Kidney epithelial cell (primary cell): ENCODE measurements around the gene MCOLN2. TPM values are rescaled to one million over a fixed set of nuclear protein-coding genes. Genes with fewer than 3 reads are reported as not detected.

Experiments
- DNase-seq: peaks from one replicate; pipeline ENCODE4 v3.0.0-alpha.2; 2010; ENCODE audit warnings: low read depth
- H3K27me3 ChIP-seq: 2 replicates; pipeline ENCODE4 v1.6.0; 2011; ENCODE audit warnings: low read length; ENCODE audit not compliant: control insufficient read depth, insufficient read depth
- H3K36me3 ChIP-seq: 2 replicates; pipeline ENCODE4 v1.5.1; 2011; ENCODE audit warnings: low read length; ENCODE audit not compliant: control insufficient read depth, insufficient read depth
- H3K4me3 ChIP-seq: 2 replicates; pipeline ENCODE4 v1.5.1; 2011; ENCODE audit warnings: low read depth, mild to moderate bottlenecking, control low read depth, low read length
- total RNA-seq: library from RNA; depleted of rRNA; stranded (reverse); fragments of >200 nt; gene quantifications from 2 replicates; pipeline ENCODE4 v1.2.3, GENCODE V29; 2015
- TF ChIP-seq, protein P1 (sequence below): IDR thresholded peaks from 2 replicates; pipeline ENCODE4 v1.5.1; 2011; ENCODE audit warnings: mild to moderate bottlenecking, moderate library complexity, low read length, control low read depth, inconsistent platforms; ENCODE audit not compliant: insufficient read depth, poor library complexity, severe bottlenecking

The MCOLN2 gene
- total RNA-seq, 1 donor from 2014 or later, result 0.46 TPM

DNA sequence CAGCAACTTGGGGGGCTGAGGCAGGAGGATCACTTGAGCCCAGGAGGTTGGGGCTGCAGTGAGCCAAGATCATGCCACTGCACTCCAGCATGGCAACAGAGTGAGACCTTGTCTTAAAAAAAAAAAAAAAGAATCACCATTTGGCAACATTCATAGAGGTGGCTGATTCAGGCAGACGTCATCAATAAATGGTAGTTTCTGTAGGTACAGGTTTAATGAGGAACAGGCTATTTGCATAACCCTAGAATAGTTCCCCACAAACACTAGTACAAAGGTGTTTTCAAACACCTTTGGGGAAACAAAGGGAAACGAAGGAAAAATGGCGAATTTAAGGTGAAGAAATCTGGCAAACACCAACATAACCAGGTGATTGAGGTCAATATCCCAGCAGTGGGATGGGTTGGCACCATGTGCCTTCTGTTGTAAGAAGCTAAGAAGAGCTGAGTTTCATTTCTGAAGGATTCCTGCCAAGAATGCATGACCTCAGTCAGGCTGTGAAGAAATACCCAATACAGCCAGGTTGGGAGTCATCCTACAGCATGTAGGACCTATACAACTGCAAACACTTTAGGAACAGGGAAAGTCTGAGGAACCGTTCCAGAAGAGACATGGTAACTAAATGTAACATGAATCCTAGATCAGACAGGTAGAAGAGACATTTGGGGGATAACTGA is 109.5 kb downstream of the MCOLN2 start:
- no peaks in the 10 kb centered on the region for H3K36me3 ChIP-seq

DNA sequence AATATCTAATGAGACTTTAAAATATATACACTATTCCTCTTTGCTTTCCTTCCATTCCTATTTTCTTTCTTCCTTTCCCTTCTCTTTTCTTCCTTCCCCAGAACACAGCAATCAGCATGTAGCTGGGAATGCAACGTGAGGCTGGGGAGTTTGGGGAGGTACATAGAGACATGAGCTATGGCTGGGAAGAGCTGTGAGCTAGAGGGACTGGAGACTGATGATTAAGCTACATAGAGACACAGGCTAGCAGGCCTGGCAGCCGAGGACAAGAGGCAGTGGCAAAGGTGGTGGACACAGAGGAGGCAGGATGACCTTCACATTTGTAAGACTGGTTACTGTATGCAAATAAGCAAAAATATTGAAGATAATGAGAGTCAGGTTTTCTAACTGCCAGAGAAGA is 111.4 kb downstream of the MCOLN2 start:
- no peak for DNase-seq
- Histone ChIP-seq H3K27me3 (no peaks in the 10 kb centered on the region), H3K36me3 (no peaks in the 10 kb centered on the region), H3K4me3 (no peak overlapping the region)
- TF ChIP-seq, protein P1, sequence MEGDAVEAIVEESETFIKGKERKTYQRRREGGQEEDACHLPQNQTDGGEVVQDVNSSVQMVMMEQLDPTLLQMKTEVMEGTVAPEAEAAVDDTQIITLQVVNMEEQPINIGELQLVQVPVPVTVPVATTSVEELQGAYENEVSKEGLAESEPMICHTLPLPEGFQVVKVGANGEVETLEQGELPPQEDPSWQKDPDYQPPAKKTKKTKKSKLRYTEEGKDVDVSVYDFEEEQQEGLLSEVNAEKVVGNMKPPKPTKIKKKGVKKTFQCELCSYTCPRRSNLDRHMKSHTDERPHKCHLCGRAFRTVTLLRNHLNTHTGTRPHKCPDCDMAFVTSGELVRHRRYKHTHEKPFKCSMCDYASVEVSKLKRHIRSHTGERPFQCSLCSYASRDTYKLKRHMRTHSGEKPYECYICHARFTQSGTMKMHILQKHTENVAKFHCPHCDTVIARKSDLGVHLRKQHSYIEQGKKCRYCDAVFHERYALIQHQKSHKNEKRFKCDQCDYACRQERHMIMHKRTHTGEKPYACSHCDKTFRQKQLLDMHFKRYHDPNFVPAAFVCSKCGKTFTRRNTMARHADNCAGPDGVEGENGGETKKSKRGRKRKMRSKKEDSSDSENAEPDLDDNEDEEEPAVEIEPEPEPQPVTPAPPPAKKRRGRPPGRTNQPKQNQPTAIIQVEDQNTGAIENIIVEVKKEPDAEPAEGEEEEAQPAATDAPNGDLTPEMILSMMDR, result no peak

More for the DNA sequence above, 109.5 kb downstream of the MCOLN2 start:
- no peak overlapping the region for H3K4me3 ChIP-seq
- peaks cover 1% of the 10 kb centered on the region for H3K27me3 ChIP-seq
- DNase-seq, result no peak
- TF ChIP-seq, protein P1, result no peak

DNA sequence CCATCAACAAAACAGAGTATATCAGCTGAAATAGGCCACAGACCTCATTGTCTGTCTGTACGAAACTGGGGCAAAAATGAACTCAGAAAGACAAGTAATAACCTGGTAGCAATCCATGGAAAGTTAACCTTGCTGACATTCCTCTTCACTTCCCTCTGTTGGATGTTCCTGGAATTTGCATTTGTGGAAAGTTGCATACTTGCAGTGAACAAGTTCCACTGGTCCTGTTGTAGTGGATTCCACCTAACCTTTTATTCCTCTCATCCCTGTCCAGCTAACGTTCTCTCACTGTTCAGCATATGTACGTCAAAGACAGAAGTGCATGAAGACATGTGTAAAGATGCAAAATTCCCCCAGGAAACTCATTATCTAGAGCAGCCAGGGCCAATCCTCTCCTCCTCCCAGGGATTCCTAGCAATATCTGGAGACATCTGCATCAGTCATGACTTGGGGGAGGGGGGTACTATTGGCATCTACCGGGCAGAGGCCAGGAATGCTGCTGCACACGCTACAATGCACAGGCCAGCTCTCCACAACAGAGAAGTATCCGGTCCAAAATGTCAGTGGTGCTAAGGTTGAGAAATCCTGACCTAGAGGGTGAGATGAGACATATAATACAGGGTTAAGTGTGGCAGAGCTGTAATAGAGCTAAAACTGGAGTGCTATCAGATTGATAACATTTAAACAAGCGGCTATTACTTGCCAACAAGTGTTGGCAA is 112.1 kb downstream of the MCOLN2 start:
- no peaks in the 10 kb centered on the region for H3K27me3 ChIP-seq
- no peak overlapping the region for H3K4me3 ChIP-seq
- no peak for DNase-seq
- no peaks in the 10 kb centered on the region for H3K36me3 ChIP-seq
- TF ChIP-seq, protein P1, result peak; percentile 8

DNA sequence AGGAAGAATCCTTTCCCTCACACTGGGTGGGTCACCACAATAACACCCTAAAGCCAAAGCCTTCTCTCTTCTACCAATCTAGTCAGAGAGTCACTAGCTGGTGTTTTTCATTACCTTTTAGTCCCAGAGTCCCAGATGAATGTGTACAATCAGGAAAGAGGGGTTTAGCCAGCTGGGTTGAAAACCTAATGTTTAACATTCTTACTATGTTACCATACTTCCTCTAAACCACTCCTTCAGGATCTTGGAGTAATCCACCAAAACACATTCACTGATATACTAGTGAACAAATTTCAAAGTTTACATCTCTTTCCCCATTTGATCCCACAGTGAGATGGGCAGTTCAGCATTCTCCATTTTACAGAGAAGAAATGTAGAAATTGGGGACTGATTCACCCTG is 113.6 kb downstream of the MCOLN2 start:
- Histone ChIP-seq H3K36me3 (no peaks in the 10 kb centered on the region), H3K4me3 (no peak overlapping the region), H3K27me3 (no peaks in the 10 kb centered on the region)
- TF ChIP-seq, protein P1, result no peak
- no peak for DNase-seq

DNA sequence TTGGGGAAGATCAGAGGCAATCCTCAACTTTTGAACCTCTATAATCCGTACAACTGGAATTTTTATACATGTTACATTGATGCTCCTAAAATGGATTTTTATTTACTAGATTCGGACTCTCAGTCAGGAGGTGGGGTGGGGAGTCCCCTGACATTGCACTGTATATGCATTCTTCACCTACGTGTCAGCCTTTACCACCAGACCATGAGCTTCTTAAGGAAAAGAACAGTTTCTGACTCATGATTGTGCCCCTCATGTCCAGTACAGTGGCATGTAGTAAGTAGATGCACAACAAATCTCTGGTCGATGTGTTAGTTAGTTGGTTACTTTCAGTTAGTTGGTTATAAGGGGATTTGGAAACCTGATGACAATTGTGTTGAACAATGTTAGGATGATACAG is 119.3 kb downstream of the MCOLN2 start:
- no peak for DNase-seq
- Histone ChIP-seq H3K36me3 (no peaks in the 10 kb centered on the region), H3K27me3 (no peaks in the 10 kb centered on the region), H3K4me3 (no peak overlapping the region)
- TF ChIP-seq, protein P1, result no peak
